K562 (cell line): ENCODE measurements around the gene LETM1. TPM values are rescaled to one million over a fixed set of nuclear protein-coding genes. Genes with fewer than 3 reads are reported as not detected.

Source experiments
- ATAC-seq: fragments of 200-7000 bp; cut with Tn5 transposase; 3 replicates; pipeline ENCODE4 v1.9.1; 2020; ENCODE audit warnings: moderate library complexity
- BruUV-seq: library from RNA; stranded (reverse); fragments of 400-500 nt; replicated peaks from 2 replicates; lab custom pipeline; 2021; lab: Mats Ljungman, UMichigan
- CTCF ChIA-PET: fragments of 300-600 bp; formaldehyde crosslinking; extraction: SDS; loops from one replicate; lab custom pipeline; 2021; ENCODE audit warnings: low intra/inter-chr PET ratio; lab: Yijun Ruan, JAX
- POLR2A ChIA-PET: fragments of 300-600, 350-650 bp; sonication (Branson Sonifier 250); formaldehyde crosslinking; extraction: SDS; loops from one replicate; lab custom pipeline; 2021; ENCODE audit warnings: antibody characterized with exemption, inconsistent platforms; lab: Yijun Ruan, JAX
- DNase-seq, 4 experiments: peaks; one replicate each; pipeline versions ENCODE4 v3.0.0 to v3.0.0-alpha.2; 2011 to 2018; ENCODE audit warnings: low spot score in 3 of 4, mixed read lengths in 3 of 4; ENCODE audit errors: extremely low read depth in 1 of 4
- FAIRE-seq: peaks from 2 replicates; lab custom pipeline; 2011; peaks lifted over from hg19 to GRCh38; lab: Jason Lieb, UNC
- H2AFZ ChIP-seq: 2 replicates; pipeline ENCODE4 v1.6.0; 2011; ENCODE audit warnings: low read depth, low read length, control low read depth, inconsistent platforms
- H3K27ac ChIP-seq: fragments of 200-600 bp; 3 replicates; pipeline ENCODE4 v1.8.0; 2011; ENCODE audit warnings: low read depth, mild to moderate bottlenecking, control low read depth, inconsistent platforms, low read length, moderate library complexity, mixed read lengths; ENCODE audit errors: extremely low read depth
- H3K27me3 ChIP-seq, 2 experiments: fragments of 300-600 bp in 1 of 2; 2 replicates in 1 of 2; 3 replicates in 1 of 2; pipeline versions ENCODE4 v1.6.0 to v1.8.0; 2011; ENCODE audit warnings: inconsistent platforms in 2 of 2, low read length in 2 of 2, mild to moderate bottlenecking in 1 of 2, mixed read lengths in 1 of 2, moderate library complexity in 1 of 2; ENCODE audit not compliant: control insufficient read depth in 2 of 2, insufficient read depth in 2 of 2
- H3K36me3 ChIP-seq: fragments of 300-600 bp; 3 replicates; pipeline ENCODE4 v1.8.0; 2011; ENCODE audit warnings: mild to moderate bottlenecking, low read length, inconsistent platforms; ENCODE audit not compliant: control insufficient read depth, insufficient read depth
- H3K4me1 ChIP-seq, 2 experiments: fragments of 200-600 bp in 1 of 2; replicated peaks in 1 of 2; 2 replicates in 1 of 2; 3 replicates in 1 of 2; pipeline versions ENCODE4 v1.5.1 to v1.8.0; 2011; ENCODE audit warnings: inconsistent platforms in 2 of 2, low read length in 2 of 2, mild to moderate bottlenecking in 1 of 2, mixed read lengths in 1 of 2, moderate library complexity in 1 of 2; ENCODE audit not compliant: control insufficient read depth in 2 of 2, insufficient read depth in 2 of 2
- H3K4me2 ChIP-seq: 2 replicates; pipeline ENCODE4 v1.6.1; 2011; ENCODE audit warnings: low read length, control low read depth, inconsistent platforms, mixed read lengths; ENCODE audit not compliant: insufficient read depth
- H3K4me3 ChIP-seq: fragments of 200-600 bp; sonication (generic), shearing (Covaris generic); 2 replicates; pipeline ENCODE4 v1.5.1; 2016; ENCODE audit warnings: control low read depth, inconsistent platforms
- H3K79me2 ChIP-seq: fragments of 200-600 bp; 3 replicates; pipeline ENCODE4 v1.8.0; 2011; ENCODE audit warnings: low read length, inconsistent platforms; ENCODE audit not compliant: control insufficient read depth, insufficient read depth
- H3K9ac ChIP-seq, 2 experiments: 2 replicates each; pipeline versions ENCODE4 v1.6.0 to v1.6.1; 2011; ENCODE audit warnings: low read depth in 2 of 2, low read length in 2 of 2, control low read depth in 1 of 2, inconsistent platforms in 1 of 2, mild to moderate bottlenecking in 1 of 2, mixed read lengths in 1 of 2; ENCODE audit not compliant: insufficient read depth in 1 of 2
- H3K9me1 ChIP-seq: one replicate; pipeline ENCODE4 v1.6.0; 2011; ENCODE audit warnings: inconsistent platforms, mild to moderate bottlenecking, low read length, moderate library complexity; ENCODE audit not compliant: control insufficient read depth, insufficient read depth
- H3K9me3 ChIP-seq: replicated peaks from 2 replicates; pipeline ENCODE4 v1.5.1; 2011; ENCODE audit warnings: low read depth, low read length, inconsistent platforms; ENCODE audit not compliant: control insufficient read depth, insufficient read depth
- H4K20me1 ChIP-seq: replicated peaks from 2 replicates; pipeline ENCODE4 v1.6.1; 2011; ENCODE audit warnings: low read length, inconsistent platforms, mixed read lengths; ENCODE audit not compliant: control insufficient read depth, insufficient read depth
- ETS1 ChIP-seq: conservative IDR thresholded peaks from 2 replicates; pipeline ENCODE4 v1.6.1; 2011; ENCODE audit warnings: low read depth, mild to moderate bottlenecking, low read length; ENCODE audit not compliant: control insufficient read depth
- FIP1L1 ChIP-seq: fragments of 200-400 bp; formaldehyde crosslinking; IDR thresholded peaks from 2 replicates; pipeline ENCODE4 v1.6.1; 2018; ENCODE audit warnings: mild to moderate bottlenecking, low read depth, low read length; ENCODE audit not compliant: poor library complexity, severe bottlenecking
- MNT ChIP-seq, 2 experiments: fragments of 450-650 bp; conservative IDR thresholded peaks; 2 replicates each; pipeline ENCODE4 v1.6.1; 2017; ENCODE audit warnings: mild to moderate bottlenecking in 2 of 2, moderate library complexity in 2 of 2
- NR0B1 ChIP-seq: fragments of 450-650 bp; IDR thresholded peaks from one replicate; pipeline ENCODE4 v1.6.1; 2018; ENCODE audit warnings: mild to moderate bottlenecking, moderate library complexity; ENCODE audit not compliant: partially characterized antibody
- RBFOX2 ChIP-seq: fragments of 200-400 bp; formaldehyde crosslinking; IDR thresholded peaks from 2 replicates; pipeline ENCODE4 v1.6.1; 2017; ENCODE audit warnings: low read depth, mild to moderate bottlenecking, low read length, moderate library complexity
- ZBTB7A ChIP-seq: IDR thresholded peaks from 2 replicates; pipeline ENCODE4 v1.6.1; 2011; ENCODE audit warnings: low read depth, mild to moderate bottlenecking, low read length, moderate library complexity, borderline replicate concordance; ENCODE audit not compliant: control insufficient read depth
- ZNF511 ChIP-seq: sonication (generic); formaldehyde crosslinking; IDR thresholded peaks from 2 replicates; pipeline ENCODE4 v1.8.0; 2022; ENCODE audit warnings: mild to moderate bottlenecking, missing genetic modification reagents
- WGBS: fragments of 100-300 bp; shearing (Covaris generic); methylation state at CpG from one replicate; pipeline ENCODE4 v1.1.6; 2016; ENCODE audit warnings: low coverage, mixed read lengths; ENCODE audit not compliant: insufficient coverage; ENCODE audit errors: missing lambda C conversion rate; 5-methylcytosine and 5-hydroxymethylcytosine counted together
- in situ Hi-C: fragments of 300-500 bp; cut with MboI; formaldehyde crosslinking; loops from 4 replicates; pipeline ENCODE4 v1.15.0; 2018; ENCODE audit warnings: inconsistent platforms, mixed read lengths
- intact Hi-C: fragments of 100-400 bp; cut with micrococcal nuclease; formaldehyde crosslinking; loops from 2 replicates; pipeline ENCODE4 v1.14.2; 2022
- polyA plus RNA-seq, 8 experiments: library from polyadenylated mRNA; depleted of rRNA in 4 of 8; stranded (reverse) in 5 of 8; unstranded in 3 of 8; fragments of >200 nt; fragmentation: Nextera tagmentation in 2 of 8; fragmentation: Illumina TruSeq in 1 of 8; extraction: Ambion mirVana in 2 of 8; extraction: Trizol in 1 of 8; gene quantifications; 2 replicates each; pipeline versions ENCODE4 v1.2.1 to v1.2.3, GENCODE V29; 2011 to 2014; ENCODE audit warnings: inconsistent platforms in 1 of 8, missing spikeins in 1 of 8
- total RNA-seq, 7 experiments: library from RNA; depleted of rRNA in 6 of 7; stranded (reverse); fragments of >200 nt in 6 of 7; fragmentation: Illumina TruSeq in 2 of 7; extraction: Trizol in 2 of 7; gene quantifications; 2 replicates each; pipeline versions ENCODE4 v1.2.1 to v1.2.3, GENCODE V29; 2011 to 2021; ENCODE audit warnings: low replicate concordance in 1 of 7

LETM1 gene
- total and polyA plus RNA-seq, 9 of the 15 experiments (the other 6 are each of a cell fraction or from before 2014, with no cell fraction given): 3.9 to 109 (median 35.0) TPM

GRCh38 chr4:1796486-1797204 is 59.3 kb downstream of the LETM1 start (continued):
- no peak for TF ChIP-seq MNT (conservative IDR thresholded peaks at IDR 0.05)
- no peak for TF ChIP-seq ZNF511 (CRISPR knock-in tag)

- in situ Hi-C loops (no loop called here), intact Hi-C loops (no loop called here)
- TF ChIP-seq RBFOX2 (no peak), ETS1 (0 out of 2 replicates have a peak, but pooled peaks have one; percentile 29), ZBTB7A (0 out of 2 replicates have a peak, but pooled peaks have one; percentile 0), NR0B1 (no peak), FIP1L1 (peak; percentile 1)
- WGBS: 26% methylated on average over 14 of the region's 32 CpGs
- H3K4me3 ChIP-seq: peak overlapping the region; percentile 67
- H3K4me1 ChIP-seq: peaks cover 3 to 75% of the 10 kb centered on the region in 2 experiments; a peak in 3 of 5 replicates
- TSS peak; percentile 32 for BruUV-seq
- H3K27ac ChIP-seq: peak overlapping the region; percentile 78
- H3K9ac ChIP-seq: peak overlapping the region; percentile 73 to 91; a peak in 3 of 4 replicates
- peak overlapping the region; percentile 78 for H3K4me2 ChIP-seq
- DNase-seq (peak; percentile 78 to 89 (median 81)), ATAC-seq (peak; percentile 64), FAIRE-seq (peak; percentile 6)
- ChIA-PET CTCF (no interaction called here), POLR2A (interaction anchor here (0.6 to 3.4 kb wide), 3 partner anchors 8 to 13 kb away, joined by 3 to 17 read pairs (median 3); no protein-coding TSS in a partner anchor)
- peaks cover 32% of the 10 kb centered on the region; the same call in 2 of the 3 replicates for H3K36me3 ChIP-seq
- peaks cover 48% of the 10 kb centered on the region for H3K79me2 ChIP-seq
- no peaks in the 10 kb centered on the region for H3K9me3 ChIP-seq
- peaks cover 7% of the 10 kb centered on the region for H3K9me1 ChIP-seq
- peaks cover 20% of the 10 kb centered on the region for H4K20me1 ChIP-seq
- no peaks in the 10 kb centered on the region for H3K27me3 ChIP-seq
- no peak overlapping the region for H2AFZ ChIP-seq
Measured at GRCh38 chr4:1795299-1796195, 60.4 kb downstream of the LETM1 start.
